Lower lobe of right lung (tissue), 2 donors: Measurements from ENCODE around the gene WDR3. TPM values are rescaled to one million over a fixed set of nuclear protein-coding genes. Genes with fewer than 3 reads are reported as not detected.
"Not testable (repeated sequence)": the region's sequence is repeated elsewhere in the genome, so short reads cannot be mapped to it uniquely, and the experiment has no call there.

ENCODE experiments used
- ATAC-seq, 2 donors: fragments of 200-7000 bp; cut with Tn5 transposase; one replicate each; pipeline ENCODE4 v1.9.1; 2020 to 2022; ENCODE audit warnings: mild to moderate bottlenecking in 2 of 2, moderate library complexity in 2 of 2
- DNase-seq: peaks from one replicate; pipeline ENCODE4 v3.0.0-alpha.2; 2020
- H3K27ac ChIP-seq: fragments of 200-600 bp; one replicate; pipeline ENCODE4 v1.8.0; 2022
- H3K27me3 ChIP-seq: fragments of 200-600 bp; one replicate; pipeline ENCODE4 v1.8.0; 2022; ENCODE audit warnings: low read depth
- H3K36me3 ChIP-seq: fragments of 200-600 bp; one replicate; pipeline ENCODE4 v1.8.0; 2022; ENCODE audit warnings: mild to moderate bottlenecking
- H3K4me1 ChIP-seq: fragments of 200-600 bp; one replicate; pipeline ENCODE4 v1.8.0; 2022
- H3K4me3 ChIP-seq: fragments of 200-600 bp; one replicate; pipeline ENCODE4 v1.8.0; 2022; ENCODE audit warnings: mild to moderate bottlenecking
- H3K9me3 ChIP-seq: fragments of 200-600 bp; one replicate; pipeline ENCODE4 v1.8.0; 2022
- intact Hi-C: fragments of 100-400 bp; cut with DNase I; formaldehyde crosslinking; loops from one replicate; pipeline ENCODE4 v1.11.0; 2022
- total RNA-seq: library from RNA; stranded (reverse); fragmentation: NEBNext Ultra II Directional; extraction: Animal tissue kit (Norgen Biotek cat#: 25700); gene quantifications from one replicate; pipeline ENCODE4 v1.2.1, GENCODE V29; 2021
- TF ChIP-seq, protein P1 (sequence below): fragments of 200-600 bp; IDR thresholded peaks from one replicate; pipeline ENCODE4 v1.8.0; 2022; ENCODE audit warnings: antibody characterized with exemption, mild to moderate bottlenecking
- donor health status: DM: no; HTN: yes; CAD: no; lungs with severe emphysema.

The WDR3 gene
- total RNA-seq, 1 donor from 2014 or later = 19.3 TPM

DNA sequence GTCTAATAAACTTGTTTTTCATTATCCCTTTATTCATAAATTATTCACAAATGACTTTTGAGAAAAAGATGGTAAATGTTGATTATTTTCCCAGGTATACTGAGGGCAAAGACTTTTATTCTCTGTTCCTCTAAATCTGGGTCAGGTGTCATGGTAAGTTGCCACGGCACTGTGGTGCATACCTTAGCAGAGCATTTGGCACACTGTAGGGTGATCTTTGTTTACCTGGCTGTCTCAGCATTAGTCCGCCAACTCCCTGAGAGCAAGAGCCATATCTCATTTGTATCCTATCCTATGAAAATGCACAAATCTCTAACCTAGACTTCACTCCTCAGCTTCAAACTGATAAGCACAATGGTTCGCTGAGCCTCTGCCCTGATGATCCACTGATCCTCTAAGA, 25.1 kb upstream of the WDR3 start:
- Histone ChIP-seq H3K9me3 (no peaks in the 10 kb centered on the region), H3K27ac (no peak overlapping the region), H3K27me3 (no peaks in the 10 kb centered on the region), H3K4me1 (no peaks in the 10 kb centered on the region), H3K36me3 (peaks cover 80% of the 10 kb centered on the region), H3K4me3 (no peak overlapping the region)
- TF ChIP-seq, protein P1, sequence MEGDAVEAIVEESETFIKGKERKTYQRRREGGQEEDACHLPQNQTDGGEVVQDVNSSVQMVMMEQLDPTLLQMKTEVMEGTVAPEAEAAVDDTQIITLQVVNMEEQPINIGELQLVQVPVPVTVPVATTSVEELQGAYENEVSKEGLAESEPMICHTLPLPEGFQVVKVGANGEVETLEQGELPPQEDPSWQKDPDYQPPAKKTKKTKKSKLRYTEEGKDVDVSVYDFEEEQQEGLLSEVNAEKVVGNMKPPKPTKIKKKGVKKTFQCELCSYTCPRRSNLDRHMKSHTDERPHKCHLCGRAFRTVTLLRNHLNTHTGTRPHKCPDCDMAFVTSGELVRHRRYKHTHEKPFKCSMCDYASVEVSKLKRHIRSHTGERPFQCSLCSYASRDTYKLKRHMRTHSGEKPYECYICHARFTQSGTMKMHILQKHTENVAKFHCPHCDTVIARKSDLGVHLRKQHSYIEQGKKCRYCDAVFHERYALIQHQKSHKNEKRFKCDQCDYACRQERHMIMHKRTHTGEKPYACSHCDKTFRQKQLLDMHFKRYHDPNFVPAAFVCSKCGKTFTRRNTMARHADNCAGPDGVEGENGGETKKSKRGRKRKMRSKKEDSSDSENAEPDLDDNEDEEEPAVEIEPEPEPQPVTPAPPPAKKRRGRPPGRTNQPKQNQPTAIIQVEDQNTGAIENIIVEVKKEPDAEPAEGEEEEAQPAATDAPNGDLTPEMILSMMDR = no peak
- intact Hi-C loops = no loop called here
- ATAC-seq = no peak
- DNase-seq = no peak

DNA sequence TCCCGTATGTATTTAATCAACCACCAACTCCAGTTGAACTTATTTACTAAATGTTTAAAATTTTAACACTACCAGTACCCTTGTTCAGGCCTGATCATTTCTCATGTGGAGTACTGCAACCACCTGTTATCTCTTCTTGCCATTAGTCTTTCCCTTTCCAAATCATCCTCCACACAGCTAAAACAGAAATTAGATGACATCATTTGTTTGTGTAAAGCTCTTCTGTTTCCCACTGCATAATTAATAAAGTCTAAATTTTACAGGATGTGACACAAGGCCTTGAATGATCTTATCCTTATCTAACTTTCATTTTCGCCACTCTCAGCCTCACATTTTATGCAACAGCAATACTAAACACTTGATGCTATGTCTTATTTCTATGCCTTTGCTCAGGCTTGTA, 24.5 kb upstream of the WDR3 start:
- ATAC-seq (no peak), DNase-seq (no peak)
- Histone ChIP-seq H3K4me1 (no peaks in the 10 kb centered on the region), H3K27ac (no peak overlapping the region), H3K36me3 (peaks cover 83% of the 10 kb centered on the region), H3K4me3 (no peak overlapping the region), H3K9me3 (no peaks in the 10 kb centered on the region), H3K27me3 (no peaks in the 10 kb centered on the region)
- TF ChIP-seq, protein P1 = no peak
- intact Hi-C loops = no loop called here

DNA sequence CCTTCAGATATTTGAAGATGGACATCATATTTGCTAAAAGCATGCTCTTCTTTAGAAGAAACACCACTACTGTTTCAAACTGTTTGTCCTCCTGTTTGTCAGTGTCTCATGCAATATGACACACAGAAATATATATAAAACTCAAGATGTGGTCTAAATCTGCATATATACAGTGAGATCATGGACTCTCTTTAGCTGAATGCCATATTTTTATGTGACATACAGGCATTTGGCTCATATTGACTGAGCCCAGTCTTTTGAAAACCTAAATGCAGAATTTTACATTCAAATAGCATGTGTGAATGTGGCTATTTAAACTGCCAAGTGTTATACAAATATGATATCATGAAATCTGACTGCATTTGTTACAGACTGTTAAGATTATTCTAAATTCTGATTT, 18.5 kb upstream of the WDR3 start:
- intact Hi-C loops = no loop called here

DNA sequence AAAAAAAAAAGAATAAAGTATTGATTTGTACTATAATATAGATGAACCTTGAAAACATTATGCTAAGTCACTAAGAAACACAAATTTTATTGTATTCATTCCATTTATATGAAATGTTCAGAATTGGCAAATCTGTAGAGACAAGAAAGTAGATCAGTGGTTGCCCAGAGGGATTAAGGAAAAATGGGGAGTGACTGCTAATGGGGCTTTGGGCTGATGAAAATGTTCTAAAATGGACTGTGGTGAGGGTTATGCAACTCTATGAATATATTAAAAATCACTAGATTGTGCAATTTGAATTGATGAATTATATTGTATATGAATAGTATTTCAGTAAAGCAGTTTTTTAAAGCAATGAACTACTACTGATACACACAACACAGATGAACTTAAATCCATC, 10.2 kb upstream of the WDR3 start:
- Histone ChIP-seq H3K27me3 (no peaks in the 10 kb centered on the region), H3K36me3 (peaks cover 59% of the 10 kb centered on the region)
- ATAC-seq = no peak

More for the DNA sequence above, 18.5 kb upstream of the WDR3 start:
- H3K9me3 ChIP-seq = no peaks in the 10 kb centered on the region
- no peaks in the 10 kb centered on the region for H3K27me3 ChIP-seq
- peaks cover 97% of the 10 kb centered on the region for H3K36me3 ChIP-seq
- no peaks in the 10 kb centered on the region for H3K4me1 ChIP-seq
- H3K4me3 ChIP-seq = no peak overlapping the region
- no peak overlapping the region for H3K27ac ChIP-seq
- TF ChIP-seq, protein P1 = no peak
- DNase-seq = no peak
- no peak for ATAC-seq

DNA sequence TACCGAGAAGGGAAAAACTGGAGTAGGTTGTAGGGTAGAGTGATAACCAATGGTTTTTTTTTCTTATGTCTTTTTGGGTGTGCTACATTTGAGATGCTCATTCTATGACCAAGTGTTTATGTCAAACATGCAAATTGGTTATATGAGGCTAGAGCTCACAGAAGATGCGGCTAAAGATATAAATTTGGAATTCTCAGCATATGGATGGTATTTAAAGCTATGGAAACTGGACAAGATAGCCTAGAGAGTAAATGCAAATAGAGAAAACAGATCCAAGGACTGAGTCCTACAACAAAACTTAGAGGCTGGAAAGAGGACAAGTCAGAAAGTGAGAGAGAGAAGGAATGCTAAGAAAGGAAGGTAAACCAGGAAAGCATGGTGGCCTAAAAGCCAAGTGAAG, 7.5 kb upstream of the WDR3 start:
- no peak for ATAC-seq

More for the DNA sequence above, 10.2 kb upstream of the WDR3 start:
- TF ChIP-seq, protein P1 = no peak
- Histone ChIP-seq H3K4me1 (no peaks in the 10 kb centered on the region), H3K9me3 (no peaks in the 10 kb centered on the region), H3K4me3 (no peak overlapping the region), H3K27ac (no peak overlapping the region)
- DNase-seq = no peak
- intact Hi-C loops = no loop called here

DNA sequence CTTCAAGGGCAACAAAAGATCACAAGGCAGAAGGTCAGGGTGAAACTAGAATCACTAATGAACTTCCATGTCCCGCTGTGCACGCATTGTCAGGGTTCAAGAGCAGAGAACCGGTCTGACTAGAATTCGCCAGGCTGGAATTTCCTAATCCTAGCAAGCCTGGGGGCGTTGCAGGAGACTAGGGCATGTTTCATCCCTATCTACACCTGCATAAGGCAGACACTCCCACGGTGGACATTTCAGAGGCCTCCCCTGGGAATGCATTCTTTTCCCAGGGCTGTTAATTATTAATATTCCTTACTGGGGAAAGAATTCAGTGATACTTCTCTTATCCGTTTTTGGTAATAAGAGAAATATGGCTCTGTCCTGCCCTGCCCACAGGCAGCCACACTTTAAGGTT, 6.8 kb upstream of the WDR3 start:
- ATAC-seq, H3K4me3 ChIP-seq, DNase-seq, H3K9me3 ChIP-seq, H3K27ac ChIP-seq, H3K27me3 ChIP-seq, intact Hi-C loops: not testable (repeated sequence)
- Histone ChIP-seq H3K36me3 (peaks cover 25% of the 10 kb centered on the region), H3K4me1 (peaks cover 11% of the 10 kb centered on the region)

More for the DNA sequence above, 7.5 kb upstream of the WDR3 start:
- DNase-seq = no peak
- intact Hi-C loops = no loop called here
- Histone ChIP-seq H3K4me1 (peaks cover 4% of the 10 kb centered on the region), H3K36me3 (peaks cover 32% of the 10 kb centered on the region), H3K9me3 (no peaks in the 10 kb centered on the region), H3K27me3 (no peaks in the 10 kb centered on the region), H3K4me3 (no peak overlapping the region), H3K27ac (no peak overlapping the region)
- TF ChIP-seq, protein P1 = no peak
